Measurements from ENCODE around the gene DCST2. TPM values are rescaled to one million over a fixed set of nuclear protein-coding genes. Genes with fewer than 3 reads are reported as not detected.

The DCST2 gene
- polyA plus RNA-seq, 3 donors = 2.6 TPM; not detected in 2

GRCh38 chr1:155016231-155016831, 17.2 kb downstream of the DCST2 start:
- peaks cover 70% of the 10 kb centered on the region for H3K4me1 Mint-ChIP-seq
- peak overlapping the region in 1 of 3 experiments; percentile 68 for H3K4me3 ChIP-seq (replicated peaks in 1 of 3; ENCODE audit: low read depth in 2 of 3, low read length in 3 of 3)
- H3K79me2 ChIP-seq (ENCODE audit: insufficient read depth, low read length) = peaks cover 65% of the 10 kb centered on the region
- peak overlapping the region; percentile 33 to 92 (median 70) for H3K27ac Mint-ChIP-seq
- TF ChIP-seq, protein P1, sequence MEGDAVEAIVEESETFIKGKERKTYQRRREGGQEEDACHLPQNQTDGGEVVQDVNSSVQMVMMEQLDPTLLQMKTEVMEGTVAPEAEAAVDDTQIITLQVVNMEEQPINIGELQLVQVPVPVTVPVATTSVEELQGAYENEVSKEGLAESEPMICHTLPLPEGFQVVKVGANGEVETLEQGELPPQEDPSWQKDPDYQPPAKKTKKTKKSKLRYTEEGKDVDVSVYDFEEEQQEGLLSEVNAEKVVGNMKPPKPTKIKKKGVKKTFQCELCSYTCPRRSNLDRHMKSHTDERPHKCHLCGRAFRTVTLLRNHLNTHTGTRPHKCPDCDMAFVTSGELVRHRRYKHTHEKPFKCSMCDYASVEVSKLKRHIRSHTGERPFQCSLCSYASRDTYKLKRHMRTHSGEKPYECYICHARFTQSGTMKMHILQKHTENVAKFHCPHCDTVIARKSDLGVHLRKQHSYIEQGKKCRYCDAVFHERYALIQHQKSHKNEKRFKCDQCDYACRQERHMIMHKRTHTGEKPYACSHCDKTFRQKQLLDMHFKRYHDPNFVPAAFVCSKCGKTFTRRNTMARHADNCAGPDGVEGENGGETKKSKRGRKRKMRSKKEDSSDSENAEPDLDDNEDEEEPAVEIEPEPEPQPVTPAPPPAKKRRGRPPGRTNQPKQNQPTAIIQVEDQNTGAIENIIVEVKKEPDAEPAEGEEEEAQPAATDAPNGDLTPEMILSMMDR (IDR thresholded peaks at IDR 0.05) = no peak
- H4K20me1 ChIP-seq (ENCODE audit: insufficient read depth, low read length) = peaks cover 98% of the 10 kb centered on the region
- peaks cover 0 to 3% (median 0%) of the 10 kb centered on the region in 3 donors for H3K27me3 Mint-ChIP-seq (ENCODE audit: low read depth in 3 of 3)
- WGBS (ENCODE audit: insufficient coverage) = 46% methylated on average over 20 of the region's 26 CpGs
- peaks cover 67 to 72% of the 10 kb centered on the region in 2 donors for H3K4me1 ChIP-seq (ENCODE audit: control insufficient read depth in 1 of 2, insufficient read depth in 2 of 2, low read length in 2 of 2)
- peak overlapping the region in 1 of 2 donors; percentile 26 for H3K4me3 Mint-ChIP-seq
- H3K9ac ChIP-seq (ENCODE audit: insufficient read depth, low read length, poor library complexity, severe bottlenecking) = no peak overlapping the region
- H2AFZ ChIP-seq (ENCODE audit: insufficient read depth, low read depth, low read length, poor library complexity, severe bottlenecking) = no peak overlapping the region
- H3K4me2 ChIP-seq (replicated peaks; ENCODE audit: extremely low read depth, low read length, poor library complexity, severe bottlenecking) = peak overlapping the region; percentile 78
- intact Hi-C loops (cut with micrococcal nuclease) = loop anchor here (2.0 to 5.0 kb wide), 4 partner anchors 14 to 54 kb away; partner anchors contain the start of genes FLAD1 (in 1 of the 2), PYGO2 (in 1 of the 2) and ZBTB7B (in 1 of the 2)
- H3K36me3 ChIP-seq (replicated peaks in 1 of 2; ENCODE audit: control insufficient read depth in 1 of 2, insufficient read depth in 2 of 2, low read length in 2 of 2) = peaks cover 46 to 50% of the 10 kb centered on the region in 2 donors
- H3K27me3 ChIP-seq (ENCODE audit: control insufficient read depth in 2 of 2, insufficient read depth in 2 of 2, low read length in 2 of 2) = no peaks in the 10 kb centered on the region
- DNase-seq = no peak
- no peaks in the 10 kb centered on the region for H3K9me3 ChIP-seq (replicated peaks in 1 of 2; ENCODE audit: control insufficient read depth in 1 of 2, insufficient read depth in 1 of 2, low read length in 2 of 2)
- H3K36me3 Mint-ChIP-seq = peaks cover 43 to 63% of the 10 kb centered on the region in 2 donors
- H3K27ac ChIP-seq (ENCODE audit: low read depth in 1 of 2, low read length in 2 of 2) = peak overlapping the region; percentile 2 to 56
- peaks cover 0 to 2% (median 0%) of the 10 kb centered on the region in 7 donors for H3K9me3 Mint-ChIP-seq

DNA sequence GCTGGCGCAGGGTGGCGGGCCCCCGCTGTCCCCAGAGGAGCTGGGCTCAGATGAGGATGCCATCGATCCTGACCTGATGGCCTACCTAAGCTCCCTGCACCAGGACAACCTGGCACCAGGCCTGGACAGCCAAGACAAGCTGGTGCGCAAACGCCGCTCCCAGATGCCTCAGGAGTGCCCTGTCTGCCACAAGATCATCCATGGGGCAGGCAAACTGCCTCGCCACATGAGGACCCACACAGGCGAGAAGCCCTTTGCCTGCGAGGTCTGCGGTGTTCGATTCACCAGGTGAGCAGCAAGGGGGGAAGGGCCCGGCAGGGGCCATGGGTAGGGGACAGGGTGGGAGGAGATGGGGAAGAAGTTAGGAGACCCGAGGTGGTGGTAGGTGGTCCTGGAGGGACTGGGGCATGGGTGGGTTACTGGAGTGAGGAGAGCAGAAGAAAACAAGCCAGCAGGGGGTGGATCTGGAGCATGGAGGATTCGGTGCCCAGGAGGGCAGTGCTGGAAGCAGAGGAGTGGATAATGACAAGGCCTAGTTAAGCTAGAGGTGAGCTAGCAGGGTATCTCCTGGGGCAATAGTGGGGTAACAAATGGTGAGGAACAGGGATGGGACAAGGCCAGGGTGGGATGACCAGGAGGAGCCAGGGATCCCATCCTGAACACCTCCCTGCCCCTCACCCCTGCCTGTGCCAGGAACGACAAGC, 17.9 kb downstream of the DCST2 start:
- Mint-ChIP-seq H3K4me3 (peak overlapping the region in 1 of 2 donors; percentile 26), H3K27me3 (ENCODE audit: low read depth in 3 of 3) (peaks cover 0 to 2% (median 0%) of the 10 kb centered on the region in 3 donors), H3K27ac (peak overlapping the region; percentile 33 to 92 (median 72)), H3K4me1 (peaks cover 73% of the 10 kb centered on the region), H3K9me3 (peaks cover 0 to 2% (median 0%) of the 10 kb centered on the region in 7 donors), H3K36me3 (peaks cover 43 to 68% of the 10 kb centered on the region in 2 donors)
- Histone ChIP-seq H3K4me2 (replicated peaks; ENCODE audit: extremely low read depth, low read length, poor library complexity, severe bottlenecking) (peak overlapping the region; percentile 78), H3K36me3 (replicated peaks in 1 of 2; ENCODE audit: control insufficient read depth in 1 of 2, insufficient read depth in 2 of 2, low read length in 2 of 2) (peaks cover 46 to 56% of the 10 kb centered on the region in 2 donors), H3K27ac (ENCODE audit: low read depth in 1 of 2, low read length in 2 of 2) (peak overlapping the region in 1 of 2 donors; percentile 56), H3K79me2 (ENCODE audit: insufficient read depth, low read length) (peaks cover 71% of the 10 kb centered on the region), H2AFZ (ENCODE audit: insufficient read depth, low read depth, low read length, poor library complexity, severe bottlenecking) (no peak overlapping the region), H3K9me3 (replicated peaks in 1 of 2; ENCODE audit: control insufficient read depth in 1 of 2, insufficient read depth in 1 of 2, low read length in 2 of 2) (no peaks in the 10 kb centered on the region), H3K4me1 (ENCODE audit: control insufficient read depth in 1 of 2, insufficient read depth in 2 of 2, low read length in 2 of 2) (peaks cover 73 to 78% of the 10 kb centered on the region in 2 donors), H3K9ac (ENCODE audit: insufficient read depth, low read length, poor library complexity, severe bottlenecking) (no peak overlapping the region), H4K20me1 (ENCODE audit: insufficient read depth, low read length) (peaks cover 99% of the 10 kb centered on the region), H3K4me3 (replicated peaks in 1 of 3; ENCODE audit: low read depth in 2 of 3, low read length in 3 of 3) (peak overlapping the region in 1 of 3 experiments; percentile 68), H3K27me3 (ENCODE audit: control insufficient read depth in 2 of 2, insufficient read depth in 2 of 2, low read length in 2 of 2) (no peaks in the 10 kb centered on the region)
- intact Hi-C loops (cut with micrococcal nuclease) = loop anchor here (2.0 to 5.0 kb wide), 4 partner anchors 13 to 53 kb away; partner anchors contain the start of genes FLAD1 (in 1 of the 2), PYGO2 (in 1 of the 2) and ZBTB7B (in 1 of the 2)
- WGBS (ENCODE audit: insufficient coverage) = 87% methylated on average over 16 of the region's 16 CpGs
- DNase-seq = no peak
- TF ChIP-seq, protein P1 (IDR thresholded peaks at IDR 0.05) = no peak
